Neural cell (in vitro differentiated cells): ENCODE results near the gene ARHGAP24. TPM values are rescaled to one million over a fixed set of nuclear protein-coding genes. Genes with fewer than 3 reads are reported as not detected.

Experiments
- H2AFZ ChIP-seq: fragments of 200-600, 300-800 bp; sonication (generic), shearing (Covaris generic); 2 replicates; pipeline ENCODE4 v1.6.0; 2014; ENCODE audit warnings: low read depth, mild to moderate bottlenecking, antibody characterized with exemption, low read length, moderate library complexity
- H3F3A ChIP-seq: fragments of 200-600 bp; shearing (Covaris generic); 2 replicates; pipeline ENCODE4 v1.6.1; 2016; ENCODE audit warnings: mild to moderate bottlenecking, moderate library complexity, mixed read lengths, antibody characterized with exemption, low read length; ENCODE audit not compliant: insufficient read depth, poor library complexity, severe bottlenecking
- H3K27ac ChIP-seq: fragments of 200-600, 300-800 bp; sonication (generic), shearing (Covaris generic); 2 replicates; pipeline ENCODE4 v1.5.1; 2014; ENCODE audit warnings: mild to moderate bottlenecking, low read length, moderate library complexity
- H3K27me3 ChIP-seq: fragments of 300-800, 200-600 bp; sonication (generic), shearing (Covaris generic); 2 replicates; pipeline ENCODE4 v1.6.0; 2014; ENCODE audit warnings: mild to moderate bottlenecking, low read depth, low read length, moderate library complexity; ENCODE audit not compliant: insufficient read depth
- H3K36me3 ChIP-seq: fragments of 300-800, 200-600 bp; sonication (generic), shearing (Covaris generic); 2 replicates; pipeline ENCODE4 v1.5.1; 2014; ENCODE audit warnings: mild to moderate bottlenecking, antibody characterized with exemption, low read length, moderate library complexity; ENCODE audit not compliant: insufficient read depth
- H3K4me2 ChIP-seq: fragments of 300-800, 200-600 bp; sonication (generic), shearing (Covaris generic); 2 replicates; pipeline ENCODE4 v1.6.0; 2014; ENCODE audit warnings: mild to moderate bottlenecking, low read length
- H3K4me3 ChIP-seq: fragments of 300-800, 200-600 bp; sonication (generic), shearing (Covaris generic); 2 replicates; pipeline ENCODE4 v1.5.1; 2014; ENCODE audit warnings: mild to moderate bottlenecking, low read length, moderate library complexity
- H3K79me2 ChIP-seq: fragments of 200-600 bp; shearing (Covaris generic); replicated peaks from 2 replicates; pipeline ENCODE4 v1.6.0; 2014; ENCODE audit warnings: mild to moderate bottlenecking, low read length, moderate library complexity; ENCODE audit not compliant: insufficient read depth
- H3K9ac ChIP-seq: fragments of 300-800, 200-600 bp; sonication (generic), shearing (Covaris generic); 2 replicates; pipeline ENCODE4 v1.6.1; 2016; ENCODE audit warnings: mild to moderate bottlenecking, low read length, mixed read lengths
- H3K9me2 ChIP-seq: fragments of 200-600 bp; shearing (Covaris generic); 2 replicates; pipeline ENCODE4 v1.6.1; 2016; ENCODE audit warnings: mild to moderate bottlenecking, low read length, mixed read lengths; ENCODE audit not compliant: insufficient read depth
- H3K9me3 ChIP-seq: fragments of 200-600, 300-800 bp; sonication (generic), shearing (Covaris generic); 2 replicates; pipeline ENCODE4 v1.6.1; 2016; ENCODE audit warnings: mild to moderate bottlenecking, mixed run types, low read length, moderate library complexity, mixed read lengths
- H4K20me1 ChIP-seq: fragments of 200-600 bp; shearing (Covaris generic); 2 replicates; pipeline ENCODE4 v1.6.1; 2016; ENCODE audit warnings: mild to moderate bottlenecking, mixed run types; ENCODE audit not compliant: insufficient read depth
- CTCF ChIP-seq: fragments of 450-650 bp; IDR thresholded peaks from 2 replicates; pipeline ENCODE4 v1.5.1; 2014; ENCODE audit warnings: antibody characterized with exemption, mild to moderate bottlenecking, moderate library complexity; ENCODE audit not compliant: poor library complexity, severe bottlenecking
- EP300 ChIP-seq: fragments of 450-650 bp; conservative IDR thresholded peaks from 2 replicates; pipeline ENCODE4 v1.6.1; 2014; ENCODE audit warnings: antibody characterized with exemption, mild to moderate bottlenecking, moderate library complexity; ENCODE audit not compliant: poor library complexity, severe bottlenecking
- EZH2 ChIP-seq: fragments of 200-600, 300-800 bp; shearing (Covaris generic), sonication (generic); IDR thresholded peaks from 2 replicates; pipeline ENCODE4 v1.6.1; 2014; ENCODE audit warnings: antibody characterized with exemption, low read length, borderline replicate concordance, mild to moderate bottlenecking; ENCODE audit not compliant: insufficient read depth, poor library complexity, severe bottlenecking
- MXI1 ChIP-seq: fragments of 450-650 bp; conservative IDR thresholded peaks from 2 replicates; pipeline ENCODE4 v1.6.1; 2014; ENCODE audit warnings: antibody characterized with exemption, mild to moderate bottlenecking; ENCODE audit not compliant: poor library complexity, severe bottlenecking
- POLR2AphosphoS5 ChIP-seq: IDR thresholded peaks from 2 replicates; pipeline ENCODE4 v1.6.1; 2012
- RAD21 ChIP-seq: fragments of 450-650 bp; conservative IDR thresholded peaks from 2 replicates; pipeline ENCODE4 v1.6.1; 2014; ENCODE audit warnings: antibody characterized with exemption, mild to moderate bottlenecking, moderate library complexity
- REST ChIP-seq: IDR thresholded peaks from 2 replicates; pipeline ENCODE4 v1.6.1; 2012; ENCODE audit warnings: borderline replicate concordance
- SMC3 ChIP-seq: fragments of 450-650 bp; conservative IDR thresholded peaks from 2 replicates; pipeline ENCODE4 v1.6.1; 2014; ENCODE audit warnings: antibody characterized with exemption, mild to moderate bottlenecking, moderate library complexity; ENCODE audit not compliant: poor library complexity
- TAF1 ChIP-seq: IDR thresholded peaks from 2 replicates; pipeline ENCODE4 v1.6.1; 2012; ENCODE audit warnings: low read depth
- polyA plus RNA-seq: library from polyadenylated mRNA; depleted of rRNA; stranded (reverse); fragments of >200 nt; gene quantifications from 2 replicates; pipeline ENCODE4 v1.2.3, GENCODE V29; 2014

Gene ARHGAP24
- polyA plus RNA-seq, 1 donor from 2014 or later = 2.9 TPM

DNA sequence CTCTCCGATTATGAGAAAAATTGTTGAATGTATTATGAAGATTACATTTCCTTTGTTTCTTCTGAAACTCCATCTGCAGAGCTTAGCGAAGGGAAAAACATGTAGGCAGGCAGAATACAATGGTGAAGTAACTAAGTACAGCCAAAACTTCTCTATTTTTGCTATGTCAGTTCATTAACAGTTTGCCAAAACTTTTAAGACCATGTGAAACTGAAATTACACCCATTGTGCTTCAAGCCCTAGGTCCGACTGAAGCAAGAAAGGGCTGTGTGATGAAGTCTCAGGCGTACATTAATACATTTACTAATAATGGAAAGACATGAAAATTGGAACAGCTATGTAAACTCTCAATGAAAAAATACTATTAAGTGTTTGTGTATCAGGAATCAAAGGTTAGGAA lies 486.9 kb downstream of the ARHGAP24 start:
- Histone ChIP-seq H3K27ac (no peak overlapping the region), H3K9me2 (no peaks in the 10 kb centered on the region), H2AFZ (no peak overlapping the region), H3K9me3 (no peaks in the 10 kb centered on the region), H3K79me2 (no peaks in the 10 kb centered on the region), H3K4me2 (no peak overlapping the region), H3K4me3 (no peak overlapping the region), H3K36me3 (no peaks in the 10 kb centered on the region), H4K20me1 (no peaks in the 10 kb centered on the region), H3K27me3 (no peaks in the 10 kb centered on the region), H3F3A (no peaks in the 10 kb centered on the region), H3K9ac (no peak overlapping the region)
- TF ChIP-seq EZH2 (no peak), EP300 (no peak), MXI1 (no peak), SMC3 (no peak), TAF1 (no peak), RAD21 (no peak), CTCF (no peak), REST (no peak), POLR2AphosphoS5 (no peak)

DNA sequence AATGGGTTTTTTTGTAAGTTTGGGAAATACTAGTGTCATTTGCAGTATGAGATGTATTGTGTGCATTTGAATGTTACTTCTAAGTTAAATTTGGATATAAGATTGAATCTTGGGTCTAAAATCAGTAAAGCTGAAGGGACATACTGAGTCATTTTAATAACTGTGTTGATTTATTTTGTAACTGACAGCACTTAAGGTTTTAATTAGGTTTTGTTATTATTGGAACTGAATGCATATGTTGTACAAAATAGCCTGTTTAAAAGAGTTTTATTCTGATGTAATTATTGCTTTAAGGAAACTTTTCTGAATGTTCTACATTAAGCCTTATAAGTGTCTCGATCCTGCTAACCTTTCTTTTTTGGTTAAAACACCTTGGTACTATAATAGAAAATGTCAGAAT lies 488.3 kb downstream of the ARHGAP24 start:
- no peaks in the 10 kb centered on the region for H4K20me1 ChIP-seq
- no peak overlapping the region for H3K27ac ChIP-seq
- no peaks in the 10 kb centered on the region for H3F3A ChIP-seq
- no peak overlapping the region for H2AFZ ChIP-seq
- H3K9me3 ChIP-seq = no peaks in the 10 kb centered on the region
- H3K27me3 ChIP-seq = no peaks in the 10 kb centered on the region
- no peak overlapping the region for H3K4me3 ChIP-seq
- no peak overlapping the region for H3K9ac ChIP-seq
- H3K36me3 ChIP-seq = no peaks in the 10 kb centered on the region
- no peaks in the 10 kb centered on the region for H3K9me2 ChIP-seq
- H3K79me2 ChIP-seq = no peaks in the 10 kb centered on the region
- H3K4me2 ChIP-seq = no peak overlapping the region
- TF ChIP-seq EZH2 (no peak), EP300 (no peak), MXI1 (no peak), TAF1 (no peak), REST (no peak)
